ENCODE measurements around the gene MERTK. TPM values are rescaled to one million over a fixed set of nuclear protein-coding genes. Genes with fewer than 3 reads are reported as not detected.
"Not testable (repeated sequence)": the region's sequence is repeated elsewhere in the genome, so short reads cannot be mapped to it uniquely, and the experiment has no call there.

MERTK gene
- total and polyA plus RNA-seq, 10 of the 15 experiments (the other 5 are each of a cell fraction or from before 2014, with no cell fraction given), result 0.13 to 30.6 (median 0.50) TPM

- BruUV-seq (replicated peaks); H2AFZ ChIP-seq (ENCODE audit: control insufficient read depth, low read depth, low read length); H3K4me3 ChIP-seq; H3K36me3 ChIP-seq (ENCODE audit: control insufficient read depth in 2 of 2, insufficient read depth in 2 of 2, low read length in 1 of 2); DNase-seq (ENCODE audit: low read depth, low spot score); H3K4me2 ChIP-seq (ENCODE audit: control insufficient read depth, insufficient read depth); in situ Hi-C loops (cut with MboI); CTCF ChIA-PET; POLR2A ChIA-PET; H3K79me2 ChIP-seq (ENCODE audit: control insufficient read depth, insufficient read depth, low read length); H3K4me1 ChIP-seq (ENCODE audit: control insufficient read depth, insufficient read depth, low read length); H3K27me3 ChIP-seq (replicated peaks in 1 of 2; ENCODE audit: control insufficient read depth in 2 of 2, insufficient read depth in 2 of 2, low read length in 1 of 2); ATAC-seq; FAIRE-seq; H3K27ac ChIP-seq (ENCODE audit: control insufficient read depth, insufficient read depth); H3K9me3 ChIP-seq (replicated peaks; ENCODE audit: control insufficient read depth, insufficient read depth, low read length); H3K9ac ChIP-seq (ENCODE audit: control insufficient read depth, insufficient read depth, low read length); RAD21 ChIA-PET (ENCODE audit: unreplicated experiment); H4K20me1 ChIP-seq (ENCODE audit: control insufficient read depth, insufficient read depth): not testable (repeated sequence)
- WGBS (ENCODE audit: insufficient coverage, insufficient replicate concordance, low lambda C conversion rate, missing lambda C conversion rate), result 43% methylated on average over 6 of the region's 6 CpGs
- intact Hi-C loops (cut with micrococcal nuclease; ENCODE audit: unreplicated experiment), result loop anchor here (10.0 kb wide), 1 partner anchor 87 kb away; no protein-coding TSS in a partner anchor
- SMC1A ChIA-PET (ENCODE audit: uncharacterized antibody, unreplicated experiment), result interaction anchor here (0.7 kb wide), 1 partner anchor 29 kb away, joined by 3 read pairs; no protein-coding TSS in a partner anchor
These were observed 143.1 kb downstream of the MERTK start for GRCh38 chr2:112041460-112041859.

GRCh38 chr2:112045446-112046014 lies 147.1 kb downstream of the MERTK start:
- ATAC-seq, result no peak
- no peak for DNase-seq (ENCODE audit: low read depth, low spot score)

More at GRCh38 chr2:112045446-112046014, 147.1 kb downstream of the MERTK start:
- no TSS peak for BruUV-seq (replicated peaks)
- Histone ChIP-seq H3K9ac (ENCODE audit: control insufficient read depth, insufficient read depth, low read length) (no peak overlapping the region), H3K27me3 (replicated peaks in 1 of 2; ENCODE audit: control insufficient read depth in 2 of 2, insufficient read depth in 2 of 2, low read length in 1 of 2) (no peaks in the 10 kb centered on the region), H3K4me1 (ENCODE audit: control insufficient read depth, insufficient read depth, low read length) (no peaks in the 10 kb centered on the region), H2AFZ (ENCODE audit: control insufficient read depth, low read depth, low read length) (no peak overlapping the region), H3K9me3 (replicated peaks; ENCODE audit: control insufficient read depth, insufficient read depth, low read length) (no peaks in the 10 kb centered on the region; the same call in 2 of the 3 replicates), H3K36me3 (ENCODE audit: control insufficient read depth in 2 of 2, insufficient read depth in 2 of 2, low read length in 1 of 2) (no peaks in the 10 kb centered on the region), H4K20me1 (ENCODE audit: control insufficient read depth, insufficient read depth) (no peaks in the 10 kb centered on the region), H3K4me3 (no peak overlapping the region), H3K27ac (ENCODE audit: control insufficient read depth, insufficient read depth) (no peak overlapping the region), H3K79me2 (ENCODE audit: control insufficient read depth, insufficient read depth, low read length) (no peaks in the 10 kb centered on the region), H3K4me2 (ENCODE audit: control insufficient read depth, insufficient read depth) (no peak overlapping the region)
- in situ Hi-C loops (cut with MboI) (no loop called here), intact Hi-C loops (cut with micrococcal nuclease; ENCODE audit: unreplicated experiment) (loop anchor here (10.0 kb wide), 1 partner anchor 91 kb away; no protein-coding TSS in a partner anchor)
- ChIA-PET POLR2A (interaction anchor here (0.7 kb wide), 1 partner anchor 135 kb away, joined by 6 read pairs; no protein-coding TSS in a partner anchor), CTCF (interaction anchor here (1.0 to 11.6 kb wide), 3 partner anchors 127 to 154 kb away, joined by 3 to 189 read pairs (median 3); no protein-coding TSS in a partner anchor), RAD21 (ENCODE audit: unreplicated experiment) (interaction anchor here (1.7 kb wide), 1 partner anchor 148 kb away, joined by 4 read pairs; no protein-coding TSS in a partner anchor), SMC1A (ENCODE audit: uncharacterized antibody, unreplicated experiment) (interaction anchor here (0.7 to 6.8 kb wide), 4 partner anchors 63 to 157 kb away, joined by 4 to 62 read pairs (median 4); no protein-coding TSS in a partner anchor)
- no peak for TF ChIP-seq WRNIP1 (IDR thresholded peaks at IDR 0.05; ENCODE audit: borderline replicate concordance, low read depth, low read length)
- TF ChIP-seq PAX5 (IDR thresholded peaks at IDR 0.05; ENCODE audit: borderline replicate concordance, low read depth, low read length), result no peak
- no peak for TF ChIP-seq POLR2AphosphoS2 (IDR thresholded peaks at IDR 0.05; ENCODE audit: low read depth, low read length)
- no peak for TF ChIP-seq ZNF207 (IDR thresholded peaks at IDR 0.05; ENCODE audit: borderline replicate concordance)
- no peak for TF ChIP-seq MEF2A (IDR thresholded peaks at IDR 0.05; ENCODE audit: insufficient read depth, low read depth, low read length)
- no peak for TF ChIP-seq STAT3 (IDR thresholded peaks at IDR 0.05; ENCODE audit: low read depth, low read length)
- no peak for TF ChIP-seq KDM1A (IDR thresholded peaks at IDR 0.05; ENCODE audit: borderline replicate concordance)
- TF ChIP-seq ZNF24 (IDR thresholded peaks at IDR 0.05), result no peak
- TF ChIP-seq TARDBP (IDR thresholded peaks at IDR 0.05; ENCODE audit: borderline replicate concordance), result no peak
- FAIRE-seq, result no peak

All from GM12878 (cell line).